Measurements from ENCODE around the gene PTGER4. TPM values are rescaled to one million over a fixed set of nuclear protein-coding genes. Genes with fewer than 3 reads are reported as not detected.
"Not testable (repeated sequence)": the region's sequence is repeated elsewhere in the genome, so short reads cannot be mapped to it uniquely, and the experiment has no call there.

The PTGER4 gene
- 7.4 TPM for total RNA-seq
- long read RNA-seq, transcript PTGER4-201 (3 exons, 3,848 nt): major isoform, 7 of 11 reads
- long read RNA-seq, partial matches to known transcripts: 0 of 11 reads
- long read RNA-seq, other reads (novel, unspliced or antisense): 1 of 11 reads

DNA sequence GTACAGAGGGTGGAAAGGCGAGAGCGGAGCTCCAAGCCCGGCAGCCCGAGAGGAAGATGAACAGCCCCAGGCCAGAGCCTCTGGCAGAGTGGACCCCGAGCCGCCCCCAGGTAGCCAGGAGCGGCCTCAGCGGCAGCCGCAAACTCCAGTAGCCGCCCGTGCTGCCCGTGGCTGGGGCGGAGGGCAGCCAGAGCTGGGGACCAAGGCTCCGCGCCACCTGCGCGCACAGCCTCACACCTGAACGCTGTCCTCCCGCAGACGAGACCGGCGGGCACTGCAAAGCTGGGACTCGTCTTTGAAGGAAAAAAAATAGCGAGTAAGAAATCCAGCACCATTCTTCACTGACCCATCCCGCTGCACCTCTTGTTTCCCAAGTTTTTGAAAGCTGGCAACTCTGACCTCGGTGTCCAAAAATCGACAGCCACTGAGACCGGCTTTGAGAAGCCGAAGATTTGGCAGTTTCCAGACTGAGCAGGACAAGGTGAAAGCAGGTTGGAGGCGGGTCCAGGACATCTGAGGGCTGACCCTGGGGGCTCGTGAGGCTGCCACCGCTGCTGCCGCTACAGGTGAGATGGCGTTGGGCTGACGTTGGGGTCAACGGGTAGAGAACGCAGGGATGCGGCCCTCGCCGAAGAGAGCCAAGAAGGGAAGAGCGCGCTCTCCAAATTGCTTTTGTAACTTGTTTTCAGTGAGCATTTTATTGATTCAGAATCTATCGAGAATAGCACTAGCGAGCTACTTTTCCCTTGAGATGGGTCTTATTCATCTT, at the start of gene PTGER4:
Gene PTGER4, plus strand, starts transcription at position 3 of the 769 bp plus-strand sequence. CDS start 1,079 bp downstream, outside the sequence.
- intact Hi-C loops (cut with DNase I): loop anchor here (10.0 kb wide), 2 partner anchors 285 to 965 kb away; no protein-coding TSS in a partner anchor
- ATAC-seq (ENCODE audit: poor library complexity) (no peak), DNase-seq (peak; percentile 50)

DNA sequence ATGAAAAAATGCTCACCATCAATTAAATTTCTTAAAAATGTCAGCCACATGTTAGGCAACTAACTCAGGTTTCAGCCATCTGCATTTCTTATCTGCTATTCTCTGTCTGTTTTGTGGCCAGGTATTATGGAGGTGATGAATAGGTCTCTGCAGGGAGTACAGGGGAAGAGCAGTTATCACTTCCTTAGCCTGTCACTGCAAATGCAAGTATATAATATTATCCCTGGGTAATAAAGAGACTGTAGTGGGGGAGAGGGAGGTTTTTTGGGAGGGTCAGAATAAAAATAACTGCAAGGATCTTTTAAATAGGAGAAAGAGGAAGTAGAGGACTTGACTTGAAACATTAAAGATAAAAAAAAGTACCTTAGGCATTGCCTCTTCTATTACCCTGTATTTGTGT, 49.6 kb upstream of the PTGER4 start:
- intact Hi-C loops (cut with DNase I): no loop called here
- no peak for ATAC-seq (ENCODE audit: poor library complexity)

DNA sequence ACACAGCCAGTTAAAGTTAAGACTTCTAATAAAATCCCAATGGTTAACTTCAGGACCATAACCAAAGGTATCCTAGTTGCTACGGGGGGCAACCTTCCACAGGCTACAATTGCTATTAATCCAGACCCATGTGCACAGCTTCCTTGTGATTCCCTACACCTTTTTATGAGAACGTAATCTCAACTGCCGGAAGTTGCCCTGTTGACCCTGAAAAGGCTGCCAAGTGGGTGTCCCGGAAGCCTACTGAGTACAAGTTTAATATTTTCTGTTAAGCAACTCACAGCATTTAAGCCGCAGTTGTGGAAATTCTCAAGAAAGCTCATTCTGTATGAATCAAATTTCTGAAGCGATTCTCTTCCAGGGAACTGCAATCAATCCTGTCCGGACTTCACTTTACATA, 48.5 kb upstream of the PTGER4 start:
- intact Hi-C loops (cut with DNase I): no loop called here
- ATAC-seq (ENCODE audit: poor library complexity): no peak
- no peak for DNase-seq

More for the DNA sequence above, 49.6 kb upstream of the PTGER4 start:
- DNase-seq: no peak

DNA sequence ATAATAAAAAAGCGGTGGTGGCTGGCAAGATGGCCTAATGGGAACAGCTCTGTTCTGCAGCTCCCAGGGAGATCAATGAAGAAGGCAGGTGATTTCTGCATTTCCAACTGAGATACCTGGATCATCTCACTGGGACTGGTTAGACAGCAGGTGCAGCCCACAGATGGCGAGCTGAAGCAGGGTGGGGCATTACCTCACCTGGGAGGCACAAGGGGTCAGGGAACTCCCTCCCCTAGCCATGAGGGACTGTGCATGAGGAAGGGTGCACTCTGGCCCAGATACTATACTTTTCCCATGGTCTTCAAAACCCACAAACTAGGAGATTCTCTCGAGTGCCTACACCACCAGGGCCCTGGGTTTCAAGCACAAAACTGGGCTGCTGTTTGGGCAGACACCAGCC, 45.6 kb upstream of the PTGER4 start:
- ATAC-seq (ENCODE audit: poor library complexity) (no peak), DNase-seq (no peak)
- intact Hi-C loops (cut with DNase I): no loop called here

DNA sequence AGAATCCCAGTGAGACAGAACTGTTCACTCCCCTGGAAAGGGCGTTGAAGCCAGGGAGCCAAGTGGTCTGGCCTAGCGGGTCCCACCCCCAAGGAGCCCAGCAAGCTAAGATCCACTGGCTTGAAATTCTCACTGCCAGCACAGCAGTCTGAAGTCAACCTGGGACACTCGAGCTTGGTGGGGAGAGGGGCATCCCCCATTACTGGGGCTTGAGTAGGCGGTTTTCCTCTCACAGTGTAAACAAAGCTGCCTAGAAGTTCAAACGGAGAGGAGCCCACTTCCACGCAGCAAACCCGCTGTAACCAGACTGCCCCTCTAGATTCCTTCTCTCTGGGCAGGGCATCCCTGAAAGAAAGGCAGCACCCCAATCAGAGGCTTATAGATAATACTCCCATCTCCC, 45.1 kb upstream of the PTGER4 start:
- intact Hi-C loops (cut with DNase I): no loop called here
- DNase-seq (no peak), ATAC-seq (ENCODE audit: poor library complexity) (no peak)

DNA sequence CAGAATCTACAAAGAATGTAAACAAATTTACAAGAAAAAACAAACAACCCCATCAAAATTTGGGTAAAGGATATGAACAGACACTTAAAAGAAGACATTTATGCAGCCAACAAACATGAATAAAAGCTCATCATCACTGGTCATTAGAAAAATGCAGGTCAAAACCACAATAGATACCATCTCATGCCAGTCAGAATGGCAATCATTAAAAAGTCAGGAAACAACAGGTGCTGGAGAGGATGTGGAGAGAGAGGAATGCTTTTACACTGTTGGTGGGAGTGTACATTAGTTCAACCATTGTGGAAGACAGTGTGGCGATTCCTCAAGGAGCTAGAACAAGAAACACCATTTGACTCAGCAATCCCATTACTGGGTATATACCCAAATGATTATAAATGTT, 40.2 kb upstream of the PTGER4 start:
- DNase-seq; ATAC-seq (ENCODE audit: poor library complexity); intact Hi-C loops (cut with DNase I): not testable (repeated sequence)

DNA sequence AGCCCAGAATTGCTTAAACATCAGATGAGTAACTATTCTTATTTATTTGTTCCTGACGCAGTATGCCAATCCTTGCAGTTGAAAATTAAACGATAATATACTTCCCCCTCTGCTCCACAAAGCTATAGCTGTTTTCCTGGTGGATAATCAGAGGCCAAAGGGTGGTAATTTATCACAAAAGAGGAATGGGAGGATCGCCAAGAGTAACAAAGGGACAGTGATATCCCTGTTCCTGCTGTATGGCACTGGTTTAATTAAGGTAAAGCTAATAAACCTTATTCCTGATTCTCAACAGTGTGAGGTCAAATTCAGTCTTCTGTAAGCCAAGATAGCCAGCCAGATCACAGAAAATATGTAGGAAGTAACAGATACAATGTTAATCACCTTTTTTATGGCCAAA, 33.4 kb upstream of the PTGER4 start:
- no peak for ATAC-seq (ENCODE audit: poor library complexity)
- DNase-seq: no peak
- intact Hi-C loops (cut with DNase I): no loop called here

DNA sequence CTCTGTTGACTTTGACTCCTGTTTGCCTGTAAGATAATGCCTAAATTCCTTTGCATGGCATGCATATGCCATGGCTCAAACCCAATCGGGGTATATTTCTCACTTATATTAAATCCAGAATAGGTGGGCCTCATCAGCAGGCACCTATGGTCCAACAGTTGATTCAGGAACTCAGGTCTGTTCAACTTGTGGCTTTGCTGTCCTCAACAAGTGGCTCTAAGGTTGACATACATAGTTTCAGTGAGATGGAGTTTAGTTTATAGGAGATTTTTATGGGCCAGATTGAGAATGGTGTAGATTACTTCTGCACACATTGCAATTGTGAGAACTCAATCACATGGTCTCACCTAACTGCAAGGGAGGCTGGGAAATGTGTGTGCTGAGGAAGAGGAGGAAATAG, 31.6 kb upstream of the PTGER4 start:
- no peak for ATAC-seq (ENCODE audit: poor library complexity)
- DNase-seq: no peak
- intact Hi-C loops (cut with DNase I): no loop called here

DNA sequence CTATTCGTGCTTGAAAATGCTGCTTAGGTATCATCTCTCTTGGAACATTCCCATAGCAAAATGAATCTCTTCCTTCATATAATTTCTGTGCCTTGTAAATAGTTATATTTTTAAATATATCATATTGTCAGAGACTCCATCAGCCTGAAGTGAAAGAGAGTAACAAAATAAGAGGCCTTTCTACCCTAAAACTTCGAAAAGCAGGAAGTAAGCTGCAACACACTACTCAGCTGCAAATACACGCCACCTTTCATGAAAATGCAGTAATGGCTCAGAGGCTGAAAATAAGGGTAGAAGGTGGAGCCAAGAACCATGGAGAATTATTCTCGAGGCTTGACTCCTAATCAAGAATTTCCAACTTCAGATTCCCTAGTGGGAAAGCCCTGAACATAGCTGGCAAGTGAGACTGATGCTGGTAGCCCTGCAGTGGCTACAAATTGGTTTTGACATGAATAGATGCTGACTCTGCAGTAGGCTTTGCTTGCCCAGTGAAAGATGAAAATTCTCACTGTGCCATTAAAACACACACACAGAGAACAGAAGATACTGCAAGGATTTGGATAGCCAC, 30.2 kb upstream of the PTGER4 start:
- no peak for ATAC-seq (ENCODE audit: poor library complexity)
- intact Hi-C loops (cut with DNase I): no loop called here
- no peak for DNase-seq

DNA sequence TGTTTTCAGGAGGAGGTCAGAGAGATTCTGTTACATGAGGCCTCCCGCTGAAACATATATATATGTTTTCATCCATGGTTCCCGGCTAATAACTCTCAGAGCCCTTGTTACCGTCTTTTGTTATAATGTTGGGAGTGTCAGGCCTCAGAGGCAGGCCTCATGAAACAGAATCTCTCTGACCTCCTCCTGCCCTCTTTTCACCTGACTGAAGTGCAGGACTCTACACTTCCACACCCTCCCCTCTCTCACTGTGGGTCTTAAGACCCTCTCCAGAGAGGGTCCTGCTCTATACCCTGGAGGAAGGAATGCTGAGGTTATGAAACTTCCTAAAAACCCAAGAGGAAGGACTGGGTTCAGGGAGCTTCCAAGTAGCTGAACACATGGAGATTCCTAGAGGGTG, 28.5 kb upstream of the PTGER4 start:
- no peak for ATAC-seq (ENCODE audit: poor library complexity)
- DNase-seq: no peak
- intact Hi-C loops (cut with DNase I): no loop called here

DNA sequence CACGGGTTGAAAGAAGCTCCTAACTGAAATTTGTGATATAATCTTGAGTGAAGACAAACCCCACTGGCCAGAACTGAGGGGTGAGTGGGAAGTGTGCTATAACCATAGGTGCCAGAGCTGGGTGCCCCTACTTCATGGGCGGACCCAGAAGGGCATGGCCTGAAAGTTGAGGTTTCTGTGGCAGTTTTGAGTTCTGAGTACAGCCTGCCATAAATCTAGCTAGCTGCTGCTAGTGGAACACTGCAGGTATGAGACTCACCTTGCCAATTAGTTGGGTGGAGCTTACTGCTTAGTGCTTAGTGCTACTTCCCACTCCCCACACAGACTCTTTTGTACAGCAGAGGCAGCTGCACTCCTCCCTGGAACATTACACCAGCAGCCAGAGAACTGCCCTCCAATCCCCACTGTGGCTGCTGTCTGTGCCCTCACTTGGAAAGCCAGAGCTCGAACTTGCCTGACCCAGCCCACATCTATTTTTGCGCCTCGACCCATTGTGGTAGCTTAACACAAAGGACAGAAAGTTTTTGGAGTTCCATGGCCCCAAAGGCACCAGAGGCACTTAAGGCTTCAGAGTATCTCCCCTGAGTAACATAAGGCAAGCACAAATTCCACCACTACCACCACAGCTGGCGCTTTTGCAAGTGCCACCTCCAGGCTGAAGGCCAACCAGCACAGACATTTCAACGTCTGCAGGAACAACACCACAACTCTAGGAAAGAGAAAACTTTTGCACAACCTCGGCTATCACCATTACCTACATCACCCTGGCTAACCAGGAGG, 27.1 kb upstream of the PTGER4 start:
- no peak for ATAC-seq (ENCODE audit: poor library complexity)
- no peak for DNase-seq
- intact Hi-C loops (cut with DNase I): no loop called here

DNA sequence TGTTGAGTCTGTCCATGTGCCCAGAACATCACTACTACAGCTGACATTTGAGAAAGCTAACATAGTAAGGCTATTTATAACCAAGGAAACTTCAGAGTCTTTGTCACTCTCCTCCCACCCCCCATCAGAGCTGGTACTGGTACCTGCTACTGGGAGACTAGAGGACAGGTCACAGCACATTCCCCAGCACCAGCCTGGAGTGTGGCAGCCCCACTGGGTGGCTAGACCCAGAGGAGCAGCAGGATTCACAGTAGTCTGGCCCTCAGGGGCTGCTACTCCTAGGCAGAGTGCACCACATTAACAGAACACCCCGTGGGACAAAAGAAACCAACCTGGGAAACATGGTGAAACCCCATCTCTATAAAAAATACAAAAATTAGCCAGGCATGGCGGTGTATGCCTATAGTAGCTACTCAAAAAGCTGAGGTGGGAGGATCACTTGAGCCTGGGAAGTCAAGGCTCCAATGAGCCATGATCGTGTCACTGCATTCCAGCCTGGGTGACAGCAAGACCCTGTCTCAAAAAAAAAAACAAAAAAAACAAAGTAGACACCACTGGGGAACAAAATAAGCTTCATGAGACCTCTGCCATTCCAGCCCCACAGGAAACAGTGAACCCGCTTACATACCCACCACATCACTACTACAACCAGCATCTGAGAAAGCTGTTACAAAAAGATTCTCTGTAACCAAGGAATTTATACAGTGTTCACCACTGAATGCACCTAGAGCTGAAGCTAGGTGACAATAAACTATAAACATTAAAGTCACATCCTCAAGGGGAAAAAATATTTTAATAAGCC, 26.3 kb upstream of the PTGER4 start:
- no peak for ATAC-seq (ENCODE audit: poor library complexity)
- DNase-seq: no peak
- intact Hi-C loops (cut with DNase I): no loop called here

DNA sequence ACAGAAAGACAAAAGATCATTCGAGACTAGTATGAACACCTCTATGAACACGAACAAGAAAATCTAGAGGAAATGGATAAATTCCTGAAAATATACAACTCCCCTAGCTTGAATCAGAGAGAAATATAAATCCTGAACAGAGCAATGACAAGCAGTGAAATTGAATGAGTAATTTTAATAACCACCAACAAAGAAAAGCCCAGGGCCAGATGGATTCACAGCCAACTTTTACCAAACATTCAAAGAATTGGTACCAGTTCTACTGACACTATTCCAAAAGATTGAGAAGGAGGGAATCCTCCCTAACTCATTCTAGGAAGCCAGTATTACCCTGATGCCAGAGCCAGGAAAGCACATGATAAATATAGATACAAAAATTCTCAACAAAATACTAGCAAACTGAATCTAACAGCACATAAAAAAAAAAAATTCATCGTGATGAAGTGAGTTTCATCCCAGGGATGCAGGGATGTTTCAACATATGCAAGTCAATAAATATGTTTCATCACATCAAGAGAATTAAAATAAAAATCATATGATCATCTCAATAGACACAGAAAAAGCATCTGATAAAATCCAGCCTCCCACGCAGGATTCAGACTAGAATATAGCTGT, 25.2 kb upstream of the PTGER4 start:
- DNase-seq (no peak), ATAC-seq (ENCODE audit: poor library complexity) (no peak)
- intact Hi-C loops (cut with DNase I): no loop called here

DNA sequence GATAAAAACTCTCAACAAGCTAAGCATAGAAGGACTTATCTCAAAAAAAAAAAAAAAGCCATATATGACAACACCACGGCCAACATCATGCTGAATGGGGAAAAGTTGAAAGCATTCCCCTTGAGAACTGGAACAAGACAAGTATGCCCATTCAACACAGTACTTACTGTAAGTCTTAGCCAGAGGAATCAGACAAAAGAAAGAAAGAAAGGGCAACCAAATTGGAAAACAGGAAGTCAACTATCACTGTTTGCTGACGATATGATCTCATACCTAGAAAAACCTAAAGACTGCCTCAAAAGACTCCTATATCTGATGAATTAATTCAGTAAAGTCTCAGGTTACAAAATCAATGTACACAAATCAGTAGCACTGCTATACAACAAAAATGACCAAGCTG, 24.6 kb upstream of the PTGER4 start:
- intact Hi-C loops (cut with DNase I): no loop called here
- ATAC-seq (ENCODE audit: poor library complexity) (no peak), DNase-seq (no peak)

DNA sequence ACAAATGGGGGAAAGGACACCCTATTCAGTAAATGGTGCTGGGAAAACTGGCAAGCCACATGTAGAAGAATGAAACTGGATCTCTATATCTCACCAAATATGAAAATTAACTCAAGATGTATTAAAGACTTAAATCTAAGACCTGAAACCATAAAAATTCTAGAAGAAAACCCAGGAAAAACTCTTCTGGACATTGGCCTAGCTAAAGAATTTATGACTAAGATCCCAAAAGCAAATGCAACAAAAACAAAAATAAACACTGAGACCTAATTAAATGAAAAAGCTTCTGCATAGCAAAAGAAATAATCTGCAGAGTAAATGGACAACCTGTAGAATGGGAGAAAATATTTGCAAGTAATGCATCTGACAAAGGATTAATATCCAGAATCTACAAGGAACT, 23.6 kb upstream of the PTGER4 start:
- ATAC-seq (ENCODE audit: poor library complexity); DNase-seq; intact Hi-C loops (cut with DNase I): not testable (repeated sequence)

DNA sequence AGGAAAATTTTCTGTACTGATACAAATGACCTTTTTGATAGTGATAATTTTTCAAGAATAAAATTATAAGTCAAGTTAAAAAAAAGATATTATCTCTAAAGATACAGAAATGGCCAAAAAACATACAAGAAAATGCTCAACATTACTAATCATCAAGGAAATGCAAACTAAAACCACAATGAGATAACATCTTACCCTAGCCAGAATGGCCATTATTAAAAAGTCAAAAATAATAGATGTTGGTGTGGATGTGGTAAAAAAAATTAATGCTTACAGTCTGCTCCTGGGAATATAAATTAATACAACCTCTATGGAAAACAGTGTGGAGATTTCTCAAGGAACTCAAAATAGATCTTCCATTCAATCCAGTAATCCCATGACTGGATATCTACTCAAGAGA, 22.9 kb upstream of the PTGER4 start:
- intact Hi-C loops (cut with DNase I): no loop called here
- ATAC-seq (ENCODE audit: poor library complexity) (no peak), DNase-seq (no peak)

DNA sequence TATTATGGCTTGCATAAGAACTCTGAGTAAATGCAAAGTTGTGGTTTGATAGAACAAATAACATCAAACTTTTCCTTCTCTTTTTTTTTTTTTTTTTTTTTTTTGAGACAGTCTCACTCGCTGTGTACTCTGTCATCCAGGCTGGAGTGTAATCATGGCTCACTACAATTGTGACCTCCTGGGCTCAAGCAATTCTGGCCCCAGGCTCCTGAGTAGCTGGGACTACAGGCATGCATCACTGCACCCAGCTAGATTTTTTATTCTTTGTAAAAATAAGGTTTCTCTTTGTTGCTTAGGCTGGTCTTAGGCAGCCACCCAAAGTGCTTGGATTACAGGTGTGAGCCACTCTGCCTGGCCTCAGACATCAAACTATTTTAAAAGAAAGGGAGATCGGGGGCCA, 19.0 kb upstream of the PTGER4 start:
- ATAC-seq (ENCODE audit: poor library complexity) (no peak), DNase-seq (no peak)
- intact Hi-C loops (cut with DNase I): no loop called here

DNA sequence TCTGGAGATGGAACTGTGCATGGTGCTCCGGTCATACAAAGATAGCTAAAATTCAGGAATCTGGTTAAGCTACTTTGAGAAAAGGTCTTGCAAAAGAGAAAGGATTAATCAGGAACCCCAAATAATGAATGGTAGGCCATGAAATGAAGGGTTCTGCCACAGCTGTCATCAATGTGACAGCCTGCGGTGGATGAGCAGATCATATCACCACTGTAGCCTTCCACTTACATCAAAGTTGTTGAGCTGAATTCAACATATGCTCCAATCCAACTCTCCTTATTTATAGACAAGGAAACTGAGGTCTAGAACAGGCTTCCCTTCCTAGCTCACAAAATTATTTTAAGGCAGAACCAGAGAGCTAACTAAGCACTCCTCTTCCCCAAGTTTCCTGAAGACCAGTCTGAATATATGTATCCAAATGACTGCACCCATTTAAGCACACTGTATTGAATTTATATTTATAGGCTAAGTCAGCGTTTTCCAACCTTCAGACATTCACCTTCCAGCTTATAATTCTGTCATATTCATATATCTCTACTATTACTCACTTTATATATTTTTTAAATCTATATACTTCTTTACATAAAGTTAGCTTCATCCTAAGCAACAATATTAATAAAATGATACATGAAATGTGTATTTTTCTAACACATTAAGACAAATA, 13.9 kb upstream of the PTGER4 start:
- DNase-seq (no peak), ATAC-seq (ENCODE audit: poor library complexity) (no peak)
- intact Hi-C loops (cut with DNase I): no loop called here
